HuH-7.5 (cell line): ENCODE results near the gene CLIP2.
"Not testable (repeated sequence)": the region's sequence is repeated elsewhere in the genome, so short reads cannot be mapped to it uniquely, and the experiment has no call there.

ENCODE experiments used
- DNase-seq: peaks from one replicate; pipeline ENCODE4 v3.0.0; 2011; ENCODE audit warnings: low spot score

Gene CLIP2

GRCh38 chr7:74332373-74333176, 43.4 kb downstream of the CLIP2 start:
- no peak for DNase-seq

GRCh38 chr7:74334030-74334429, 44.8 kb downstream of the CLIP2 start:
- DNase-seq = no peak

- DNase-seq = no peak
These were observed 48.7 kb downstream of the CLIP2 start for GRCh38 chr7:74337926-74338325.

- no peak for DNase-seq
These were observed 49.3 kb downstream of the CLIP2 start for GRCh38 chr7:74338366-74339108.

- not testable (repeated sequence) for DNase-seq
These were observed 50.4 kb downstream of the CLIP2 start for GRCh38 chr7:74339648-74340047.

GRCh38 chr7:74343281-74344131, 54.3 kb downstream of the CLIP2 start:
- DNase-seq = no peak

- DNase-seq = no peak
These were observed 54.9 kb downstream of the CLIP2 start for GRCh38 chr7:74344132-74344496.

GRCh38 chr7:74344786-74345185, 55.6 kb downstream of the CLIP2 start:
- DNase-seq = no peak

GRCh38 chr7:74345970-74346369, 56.8 kb downstream of the CLIP2 start:
- DNase-seq = no peak

GRCh38 chr7:74349621-74350020, 60.4 kb downstream of the CLIP2 start:
- DNase-seq = no peak

- DNase-seq = no peak
These were observed 61.5 kb downstream of the CLIP2 start for GRCh38 chr7:74350751-74351150.

GRCh38 chr7:74351836-74352235, 62.6 kb downstream of the CLIP2 start:
- no peak for DNase-seq

- not testable (repeated sequence) for DNase-seq
These were observed 63.4 kb downstream of the CLIP2 start for GRCh38 chr7:74352551-74353138.

GRCh38 chr7:74354009-74354408, 64.8 kb downstream of the CLIP2 start:
- no peak for DNase-seq

- DNase-seq = no peak
These were observed 65.9 kb downstream of the CLIP2 start for GRCh38 chr7:74355091-74355490.

GRCh38 chr7:74356589-74357315, 67.5 kb downstream of the CLIP2 start:
- DNase-seq = no peak

- no peak for DNase-seq
These were observed 70.8 kb downstream of the CLIP2 start for GRCh38 chr7:74360008-74360407.

GRCh38 chr7:74362266-74362665, 73.1 kb downstream of the CLIP2 start:
- no peak for DNase-seq

GRCh38 chr7:74364061-74364460, 74.9 kb downstream of the CLIP2 start:
- DNase-seq = peak; percentile 58

GRCh38 chr7:74365322-74366022, 76.3 kb downstream of the CLIP2 start:
- peak; percentile 83 for DNase-seq
